HL-60 (cell line): Measurements from ENCODE around the gene HOXD4.

ENCODE experiments used
- CTCF ChIP-seq: IDR thresholded peaks from one replicate; pipeline ENCODE4 v1.5.1; 2011; ENCODE audit warnings: low read length, control low read depth, inconsistent platforms; ENCODE audit not compliant: insufficient read depth
- POLR2AphosphoS5 ChIP-seq: IDR thresholded peaks from 2 replicates; pipeline ENCODE4 v1.6.1; 2012; ENCODE audit warnings: low read depth

GRCh38 chr2:176111309-176111663 is 40.1 kb upstream of the HOXD4 start:
- TF ChIP-seq CTCF (peak; percentile 56), POLR2AphosphoS5 (no peak)
